ENCODE measurements around the gene OR13C5. TPM values are rescaled to one million over a fixed set of nuclear protein-coding genes. Genes with fewer than 3 reads are reported as not detected.

OR13C5 gene
- total RNA-seq, 1 experiment from 2014 or later = not detected

GRCh38 chr9:104556830-104557634 lies 42.2 kb downstream of the OR13C5 start:
- no peak for DNase-seq (ENCODE audit: low spot score)
- in situ Hi-C loops (cut with HindIII; ENCODE audit: low sequenced_read_pairs) = no loop called here

- in situ Hi-C loops (cut with HindIII; ENCODE audit: low sequenced_read_pairs) = no loop called here
- no peak for DNase-seq (ENCODE audit: low spot score)
Observed at GRCh38 chr9:104555521-104555920, 43.7 kb downstream of the OR13C5 start.

GRCh38 chr9:104553261-104553660 lies 46.0 kb downstream of the OR13C5 start:
- no peak for DNase-seq (ENCODE audit: low spot score)

More at GRCh38 chr9:104553261-104553660, 46.0 kb downstream of the OR13C5 start:
- in situ Hi-C loops (cut with HindIII; ENCODE audit: low sequenced_read_pairs) = no loop called here

Other genes with a start within 250 kb of the OR13C5 start
- not detected in 2 replicates for gene OR13F1, start 95.2 kb downstream of the OR13C5 start, total RNA-seq (2014; rRNA removed; shearing (Covaris generic))
- not detected in 2 replicates for gene OR13C4, start 72.2 kb downstream of the OR13C5 start, total RNA-seq (2014; rRNA removed; shearing (Covaris generic))
- gene OR13C3, start 62.6 kb downstream of the OR13C5 start, total RNA-seq (2014; rRNA removed; shearing (Covaris generic)) = not detected in 2 replicates
- not detected in 2 replicates for gene OR13C8, start 30.2 kb downstream of the OR13C5 start, total RNA-seq (2014; rRNA removed; shearing (Covaris generic))
- not detected in 2 replicates for gene OR13C2, start 6.2 kb upstream of the OR13C5 start, total RNA-seq (2014; rRNA removed; shearing (Covaris generic))
- not detected in 2 replicates for gene OR13C9, start 18.8 kb upstream of the OR13C5 start, total RNA-seq (2014; rRNA removed; shearing (Covaris generic))
- not detected in 2 replicates for gene OR13D1, start 95.1 kb upstream of the OR13C5 start, total RNA-seq (2014; rRNA removed; shearing (Covaris generic))
- gene NIPSNAP3A, start 148.3 kb upstream of the OR13C5 start, total RNA-seq (2014; rRNA removed; shearing (Covaris generic)) = 29.0 and 40.2 TPM in 2 replicates
- 0.61 and 2.6 TPM in 2 replicates for gene NIPSNAP3B, start 164.7 kb upstream of the OR13C5 start, total RNA-seq (2014; rRNA removed; shearing (Covaris generic))

Data from G401 (cell line).